Mesothelial cell of epicardium (in vitro differentiated cells): ENCODE data around the gene GGACT. TPM values are rescaled to one million over a fixed set of nuclear protein-coding genes. Genes with fewer than 3 reads are reported as not detected.

Source experiments
- DNase-seq, 2 experiments: peaks; one replicate each; pipeline ENCODE4 v3.0.0; 2021; ENCODE audit warnings: low spot score in 2 of 2; ENCODE audit not compliant: unreplicated experiment in 2 of 2
- H3K27ac Mint-ChIP-seq: 2 replicates; pipeline ENCODE4 v1.8.0; 2021; ENCODE audit warnings: mixed read lengths
- H3K27me3 Mint-ChIP-seq: 2 replicates; pipeline ENCODE4 v1.8.0; 2021; ENCODE audit warnings: low read depth, mixed read lengths
- H3K36me3 Mint-ChIP-seq: 2 replicates; pipeline ENCODE4 v1.8.0; 2021; ENCODE audit warnings: mixed read lengths
- H3K4me1 Mint-ChIP-seq: 2 replicates; pipeline ENCODE4 v1.8.0; 2021; ENCODE audit warnings: mixed read lengths
- H3K4me3 Mint-ChIP-seq: 2 replicates; pipeline ENCODE4 v1.8.0; 2021; ENCODE audit warnings: mild to moderate bottlenecking, moderate library complexity, mixed read lengths
- H3K9me3 Mint-ChIP-seq: 2 replicates; pipeline ENCODE4 v1.8.0; 2021; ENCODE audit warnings: mixed read lengths
- total RNA-seq: library from RNA; stranded (reverse); gene quantifications from 3 replicates; pipeline ENCODE4 v1.2.1, GENCODE V29; 2021
- TF ChIP-seq, protein P1 (sequence below): fragments of 200-600 bp; sonication (generic); IDR thresholded peaks from one replicate; pipeline ENCODE4 v1.5.0; 2021; ENCODE audit warnings: antibody characterized with exemption; ENCODE audit not compliant: unreplicated experiment

The GGACT gene
- 6.3 to 7.5 TPM (median 6.6 TPM) in 3 replicates for total RNA-seq

DNA sequence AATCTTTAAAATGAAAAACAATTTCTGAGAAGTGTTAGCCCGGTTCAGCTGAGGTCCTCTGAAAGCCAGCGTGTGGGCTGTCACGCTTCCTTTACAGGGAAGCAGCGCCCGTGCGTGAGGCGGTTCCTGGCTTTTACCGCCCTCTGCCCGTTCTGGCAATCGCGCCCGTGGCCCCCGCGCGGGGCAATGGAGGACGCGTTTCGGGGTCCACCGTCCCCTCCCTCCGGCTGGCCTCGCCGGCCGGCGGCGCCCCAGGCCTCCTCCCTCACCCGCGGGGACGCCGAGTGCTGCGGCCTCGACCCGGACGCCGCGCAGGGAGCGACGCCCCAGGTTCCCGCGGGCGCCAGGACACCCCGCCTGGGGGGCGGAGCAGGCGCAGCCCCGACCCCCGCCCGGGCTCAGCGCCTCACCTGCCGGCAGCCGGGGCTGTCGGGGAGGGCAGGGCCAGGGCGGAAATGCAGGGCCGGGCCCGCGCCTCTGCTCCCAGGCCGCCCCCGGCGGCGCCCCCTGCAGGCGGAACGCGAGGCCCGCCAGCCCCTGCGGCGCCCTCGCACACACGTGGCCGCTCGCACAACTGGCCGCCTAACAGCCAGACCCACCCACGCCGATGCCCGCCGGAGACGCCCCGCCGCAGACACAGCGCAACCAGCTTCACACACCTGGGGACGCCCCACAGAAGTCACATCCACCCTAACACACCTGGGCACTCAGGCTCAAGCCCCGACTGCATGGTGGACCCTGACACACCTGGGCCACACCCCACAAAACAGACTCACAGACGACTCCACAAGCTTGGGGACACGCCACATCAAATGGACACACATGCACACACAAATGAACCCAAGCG is at the start of gene GGACT:
Gene GGACT, minus strand, starts transcription at position 459 of the 847 bp plus-strand sequence. CDS start 56,198 bp downstream, outside the sequence.
- Mint-ChIP-seq H3K4me1 (peaks cover 4% of the 10 kb centered on the region), H3K9me3 (peaks cover 4% of the 10 kb centered on the region), H3K27me3 (no peaks in the 10 kb centered on the region), H3K36me3 (no peaks in the 10 kb centered on the region), H3K27ac (no peak within 1 kb of the TSS), H3K4me3 (peak within 1 kb of the TSS; percentile 70)
- TF ChIP-seq, protein P1, sequence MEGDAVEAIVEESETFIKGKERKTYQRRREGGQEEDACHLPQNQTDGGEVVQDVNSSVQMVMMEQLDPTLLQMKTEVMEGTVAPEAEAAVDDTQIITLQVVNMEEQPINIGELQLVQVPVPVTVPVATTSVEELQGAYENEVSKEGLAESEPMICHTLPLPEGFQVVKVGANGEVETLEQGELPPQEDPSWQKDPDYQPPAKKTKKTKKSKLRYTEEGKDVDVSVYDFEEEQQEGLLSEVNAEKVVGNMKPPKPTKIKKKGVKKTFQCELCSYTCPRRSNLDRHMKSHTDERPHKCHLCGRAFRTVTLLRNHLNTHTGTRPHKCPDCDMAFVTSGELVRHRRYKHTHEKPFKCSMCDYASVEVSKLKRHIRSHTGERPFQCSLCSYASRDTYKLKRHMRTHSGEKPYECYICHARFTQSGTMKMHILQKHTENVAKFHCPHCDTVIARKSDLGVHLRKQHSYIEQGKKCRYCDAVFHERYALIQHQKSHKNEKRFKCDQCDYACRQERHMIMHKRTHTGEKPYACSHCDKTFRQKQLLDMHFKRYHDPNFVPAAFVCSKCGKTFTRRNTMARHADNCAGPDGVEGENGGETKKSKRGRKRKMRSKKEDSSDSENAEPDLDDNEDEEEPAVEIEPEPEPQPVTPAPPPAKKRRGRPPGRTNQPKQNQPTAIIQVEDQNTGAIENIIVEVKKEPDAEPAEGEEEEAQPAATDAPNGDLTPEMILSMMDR, result peak; percentile 53
- DNase-seq, result peak; percentile 51 to 82

DNA sequence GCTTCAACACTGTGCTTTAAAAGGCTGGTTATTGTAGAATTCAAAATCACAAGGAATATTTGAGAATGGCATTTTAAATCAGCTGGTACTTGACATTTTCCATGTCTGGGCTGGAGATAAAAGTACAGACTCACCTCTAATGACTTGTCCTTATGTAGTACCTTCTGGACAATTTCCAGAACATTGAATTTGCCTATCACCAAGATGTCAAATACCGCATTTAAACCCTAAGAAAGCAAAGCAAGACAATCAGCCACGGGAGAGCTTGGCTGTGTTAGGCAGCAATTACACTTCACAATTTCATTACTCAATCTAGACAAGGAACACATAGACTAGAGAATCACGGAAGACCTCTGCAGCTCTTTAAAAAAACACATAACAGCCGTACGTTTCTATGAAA is 49.2 kb upstream of the GGACT start:
- Mint-ChIP-seq H3K9me3 (no peaks in the 10 kb centered on the region), H3K4me1 (no peaks in the 10 kb centered on the region), H3K27ac (no peak overlapping the region), H3K36me3 (peaks cover 43% of the 10 kb centered on the region), H3K4me3 (no peak overlapping the region), H3K27me3 (no peaks in the 10 kb centered on the region)
- TF ChIP-seq, protein P1, result no peak
- DNase-seq, result no peak

DNA sequence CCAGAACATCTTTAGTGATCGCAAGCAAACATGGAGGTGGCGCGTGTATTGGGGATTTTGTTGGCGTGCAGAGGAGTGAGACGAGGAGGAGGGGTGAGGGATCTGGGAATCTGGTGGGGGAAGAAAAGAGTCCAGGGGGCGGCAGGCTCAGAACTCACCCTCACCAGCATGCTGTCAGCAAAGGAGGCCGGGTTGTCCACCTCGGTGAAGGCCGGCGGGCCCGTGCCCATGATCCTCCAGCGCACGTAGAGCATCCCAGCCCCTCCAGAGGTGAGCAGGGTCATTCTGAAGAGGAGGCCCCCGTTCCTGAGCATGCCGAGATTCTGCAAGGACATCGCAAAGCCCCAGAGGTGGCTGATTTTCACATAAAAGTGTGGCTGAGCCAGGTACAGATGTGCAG is 48.8 kb upstream of the GGACT start:
- Mint-ChIP-seq H3K4me1 (no peaks in the 10 kb centered on the region), H3K27ac (no peak overlapping the region), H3K36me3 (peaks cover 43% of the 10 kb centered on the region), H3K4me3 (no peak overlapping the region), H3K27me3 (no peaks in the 10 kb centered on the region), H3K9me3 (no peaks in the 10 kb centered on the region)
- TF ChIP-seq, protein P1, result no peak
- DNase-seq, result no peak

DNA sequence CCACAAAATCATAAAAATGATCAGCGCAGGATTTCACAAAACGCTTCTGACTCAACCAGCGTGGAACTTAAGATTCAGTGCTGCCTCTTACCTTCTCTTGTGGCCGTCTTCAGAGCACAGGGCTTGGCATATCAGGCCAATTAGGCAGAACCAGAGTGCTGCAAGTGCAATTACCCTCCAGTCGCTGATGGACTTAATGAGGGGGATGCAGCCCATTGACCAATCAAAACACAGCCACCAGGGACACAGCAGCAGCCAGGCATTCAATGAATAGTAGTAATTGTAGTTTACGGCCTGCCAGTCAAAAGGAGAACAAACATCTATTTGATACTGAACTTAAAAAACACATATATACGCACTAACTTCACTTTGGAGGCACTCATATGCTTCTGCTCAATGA is 47.9 kb upstream of the GGACT start:
- TF ChIP-seq, protein P1, result no peak
- Mint-ChIP-seq H3K4me3 (no peak overlapping the region), H3K4me1 (peaks cover 4% of the 10 kb centered on the region), H3K9me3 (no peaks in the 10 kb centered on the region), H3K27ac (no peak overlapping the region), H3K36me3 (peaks cover 40% of the 10 kb centered on the region), H3K27me3 (no peaks in the 10 kb centered on the region)
- no peak for DNase-seq

DNA sequence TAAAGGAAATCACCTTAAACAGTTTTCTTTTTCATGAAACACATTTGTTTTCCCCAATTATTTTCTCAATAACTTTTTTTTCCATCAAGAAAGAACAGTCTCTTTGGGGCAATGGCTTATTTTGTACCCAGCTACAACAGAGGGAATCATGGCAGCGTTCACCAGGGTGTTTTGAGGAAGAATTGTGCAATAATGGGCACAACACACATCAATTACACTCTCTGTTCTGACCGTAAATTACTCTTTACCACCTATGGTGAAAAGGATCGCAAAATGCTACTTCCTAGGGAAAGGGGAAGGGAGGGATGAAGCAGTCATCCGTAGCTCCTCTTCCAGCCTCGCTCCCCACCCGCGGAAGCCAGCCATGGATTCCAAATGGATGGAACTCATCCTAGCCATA is 47.4 kb upstream of the GGACT start:
- no peak for DNase-seq
- TF ChIP-seq, protein P1, result no peak
- H3K27ac Mint-ChIP-seq, result no peak overlapping the region
- no peaks in the 10 kb centered on the region for H3K27me3 Mint-ChIP-seq
- no peaks in the 10 kb centered on the region for H3K9me3 Mint-ChIP-seq
- peaks cover 38% of the 10 kb centered on the region for H3K36me3 Mint-ChIP-seq
- peaks cover 4% of the 10 kb centered on the region for H3K4me1 Mint-ChIP-seq
- H3K4me3 Mint-ChIP-seq, result no peak overlapping the region
